ENCODE measurements around the gene YTHDF1.
"Not testable (repeated sequence)": the region's sequence is repeated elsewhere in the genome, so short reads cannot be mapped to it uniquely, and the experiment has no call there.

Gene YTHDF1

DNA sequence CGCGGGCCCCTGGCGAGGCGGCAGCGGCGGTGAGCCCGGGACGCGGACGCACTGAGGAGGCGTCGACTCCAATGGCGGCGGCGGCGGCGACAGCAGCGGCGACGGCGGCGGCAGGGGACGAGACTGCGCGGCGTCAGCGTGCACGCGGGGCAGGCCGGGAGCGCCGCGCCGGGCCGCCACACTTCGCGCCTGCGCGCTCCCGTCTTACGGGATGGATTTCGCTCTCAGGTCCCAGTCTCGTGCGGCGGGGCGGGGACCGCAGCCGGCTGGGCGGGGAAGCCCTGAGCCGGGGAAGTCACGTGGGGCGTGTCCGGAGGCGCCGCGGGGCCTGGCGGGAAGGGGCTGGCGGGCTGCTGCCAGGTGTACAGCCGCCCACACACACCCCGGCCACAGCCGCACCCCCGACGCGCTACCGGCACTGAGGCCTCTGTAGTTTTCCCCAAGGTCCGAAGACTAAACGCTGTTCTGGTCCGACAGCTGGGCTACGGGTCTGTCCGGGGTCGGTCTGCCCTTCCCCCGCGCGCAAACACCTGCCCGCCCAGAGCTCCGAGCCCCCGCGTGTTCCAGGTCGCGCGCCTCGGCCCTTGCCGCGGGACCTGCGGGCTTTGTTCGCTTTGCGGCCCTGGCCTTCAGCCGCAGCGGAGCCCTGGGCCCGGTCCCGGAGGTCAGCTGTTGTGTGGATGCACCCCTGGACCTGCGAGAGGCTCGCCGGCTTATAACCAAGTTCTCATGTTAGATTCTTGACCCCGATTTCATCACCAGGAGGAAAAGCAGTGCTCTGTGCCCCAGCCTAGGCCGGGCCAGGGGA is at the start of gene YTHDF1:
YTHDF1 (minus strand) TSS at position 91 of the 808 bp plus-strand sequence. CDS start 239 bp downstream, outside the sequence.
- peak; percentile 44 for DNase-seq (ENCODE audit: low read depth)

DNA sequence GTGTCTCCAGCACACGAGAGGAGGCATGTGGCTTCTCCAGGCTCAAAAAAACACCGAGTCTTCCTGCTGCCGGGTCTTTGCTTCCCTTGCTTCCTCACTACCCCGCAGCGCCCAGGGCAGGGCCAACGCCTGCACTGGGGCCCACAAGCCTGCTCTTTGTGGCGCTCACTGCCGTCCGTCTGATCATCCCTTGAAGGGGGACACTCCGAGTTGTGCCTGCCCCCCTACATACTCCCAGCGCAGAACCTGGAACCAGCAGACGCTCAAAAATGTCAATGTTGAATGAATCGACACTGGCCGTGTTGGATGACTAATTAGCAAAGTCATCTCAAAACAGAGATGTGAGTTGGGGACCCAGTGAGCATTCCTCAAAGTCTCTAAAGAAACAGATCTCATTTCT is 48.6 kb upstream of the YTHDF1 start:
- DNase-seq (ENCODE audit: low read depth): no peak

DNA sequence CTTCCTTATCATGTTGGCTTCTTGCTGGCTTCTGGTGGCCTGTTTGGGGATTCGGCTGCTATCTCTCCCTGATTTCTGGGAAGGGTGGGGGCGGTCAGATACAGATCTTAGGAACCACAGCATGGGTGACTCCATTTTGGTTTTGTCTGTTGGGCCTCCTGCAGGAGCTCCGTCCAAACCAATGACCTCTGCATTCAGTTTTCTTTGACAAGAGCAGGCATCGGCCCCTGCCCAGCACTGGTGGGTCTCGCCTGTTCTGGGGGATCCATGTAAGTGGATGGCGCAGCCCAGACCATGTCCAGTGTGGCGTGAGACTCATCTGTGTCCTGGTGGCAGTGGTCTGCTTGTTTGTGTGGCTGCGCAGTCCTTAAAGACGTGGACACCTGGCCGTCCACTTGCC is 48.1 kb upstream of the YTHDF1 start:
- no peak for DNase-seq (ENCODE audit: low read depth)

DNA sequence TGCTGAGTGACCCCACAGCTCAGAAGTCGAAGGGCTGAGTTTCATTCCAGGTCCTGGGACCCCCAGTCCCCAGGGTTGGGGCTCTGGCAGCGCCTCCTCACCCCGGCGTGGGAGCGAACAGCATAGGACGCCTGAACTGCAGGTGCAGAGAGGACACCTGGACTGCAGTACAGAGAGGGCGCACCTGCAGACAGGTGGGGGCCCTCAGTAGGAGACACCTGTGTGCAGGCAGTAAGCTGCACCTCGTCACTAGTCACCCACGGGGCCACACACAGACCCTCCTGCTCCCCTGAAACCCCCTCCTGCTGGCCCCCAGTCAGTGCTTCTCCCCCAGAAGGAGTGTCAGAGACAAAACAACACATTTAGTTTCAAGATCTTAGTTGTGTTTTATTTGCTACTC is 46.9 kb upstream of the YTHDF1 start:
- no peak for DNase-seq (ENCODE audit: low read depth)

DNA sequence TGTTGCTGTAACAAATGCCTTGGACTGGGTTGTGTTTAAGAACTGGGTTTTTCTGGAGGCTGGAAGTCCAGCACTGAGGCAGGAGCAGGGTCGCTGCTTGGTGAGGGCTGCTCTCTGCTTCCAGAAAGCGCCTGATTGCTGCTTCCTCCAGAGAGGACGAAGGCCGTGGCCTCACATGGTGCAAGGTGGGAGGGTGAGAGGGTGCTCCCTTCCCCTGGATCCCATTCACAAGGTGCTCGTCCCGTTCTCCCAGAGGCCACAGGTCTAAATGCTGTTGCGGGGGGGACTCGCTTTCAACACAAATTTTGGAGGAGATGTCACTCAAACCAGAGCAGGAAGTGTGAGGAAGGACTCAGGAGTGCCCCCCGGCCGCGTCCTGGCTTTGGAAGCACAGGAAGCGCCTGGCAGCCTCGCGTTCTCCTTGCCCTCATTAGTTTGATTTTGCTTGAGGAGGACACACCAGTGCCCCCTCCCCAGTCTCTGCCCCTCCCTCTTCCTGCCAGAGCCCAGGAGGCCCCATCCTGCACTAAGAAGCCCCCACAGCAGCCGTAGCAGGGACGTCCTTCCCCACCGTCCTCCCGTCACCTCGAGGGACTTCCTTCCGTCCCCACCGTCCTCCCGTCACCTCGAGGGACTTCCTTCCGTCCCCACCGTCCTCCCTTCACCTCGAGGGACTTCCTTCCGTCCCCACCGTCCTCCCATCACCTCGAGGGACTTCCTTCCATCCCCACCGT is 46.0 kb upstream of the YTHDF1 start:
- DNase-seq (ENCODE audit: low read depth): no peak

DNA sequence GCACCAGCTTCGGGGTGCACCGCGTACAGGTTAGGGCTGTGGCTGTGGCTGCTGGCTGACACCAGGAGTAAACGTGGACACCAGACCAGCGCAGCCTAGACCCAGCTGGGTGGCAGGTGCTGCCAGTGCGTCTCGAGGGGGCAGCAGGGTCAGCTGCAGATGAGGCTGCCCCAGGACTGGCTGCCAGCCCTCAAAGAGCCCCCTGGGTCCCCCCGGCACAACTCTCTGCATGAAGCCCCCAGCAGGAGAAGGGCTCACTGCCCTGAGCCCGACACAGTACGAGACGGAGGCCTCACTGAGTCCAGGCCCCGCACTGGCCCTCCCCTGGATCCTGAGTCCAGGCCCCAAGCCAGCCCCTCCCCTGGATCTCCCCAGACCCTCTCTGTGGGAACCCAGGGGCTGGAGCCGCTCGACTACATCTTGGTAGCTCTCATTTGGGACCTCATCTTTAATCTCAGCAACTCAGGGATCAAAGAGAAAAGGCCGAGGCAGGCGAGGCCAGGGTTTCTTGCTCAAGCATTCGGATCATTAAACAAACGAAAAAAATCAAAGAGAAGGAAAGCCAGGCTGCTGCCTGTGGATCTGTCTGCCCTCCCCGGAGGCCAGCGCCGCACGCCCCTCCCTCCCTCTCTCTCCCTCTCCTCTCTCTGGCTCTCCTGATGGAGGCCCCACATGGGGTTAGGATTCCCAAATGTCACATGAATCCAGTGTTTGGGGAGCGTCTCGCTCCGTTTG is 45.3 kb upstream of the YTHDF1 start:
- no peak for DNase-seq (ENCODE audit: low read depth)

DNA sequence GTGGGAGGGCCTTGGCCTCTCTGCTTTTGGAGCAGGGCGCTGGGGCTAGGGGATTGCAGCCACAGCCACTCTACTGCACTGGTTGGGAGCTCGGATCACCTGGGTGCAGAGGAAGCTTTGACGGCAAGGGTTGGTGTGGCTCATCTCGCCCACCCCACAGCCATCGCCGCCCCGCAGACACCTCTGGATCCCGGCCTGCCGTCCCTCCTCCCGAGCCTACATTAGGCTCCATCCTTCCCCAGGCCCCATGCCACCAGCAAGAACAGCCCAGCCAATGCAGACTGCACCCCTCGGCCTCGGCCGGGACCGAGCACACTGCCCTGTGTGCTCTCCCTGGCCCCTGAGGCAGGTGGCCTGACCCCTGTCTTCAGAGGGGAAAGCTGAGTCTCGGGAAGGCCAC is 44.6 kb upstream of the YTHDF1 start:
- no peak for DNase-seq (ENCODE audit: low read depth)

DNA sequence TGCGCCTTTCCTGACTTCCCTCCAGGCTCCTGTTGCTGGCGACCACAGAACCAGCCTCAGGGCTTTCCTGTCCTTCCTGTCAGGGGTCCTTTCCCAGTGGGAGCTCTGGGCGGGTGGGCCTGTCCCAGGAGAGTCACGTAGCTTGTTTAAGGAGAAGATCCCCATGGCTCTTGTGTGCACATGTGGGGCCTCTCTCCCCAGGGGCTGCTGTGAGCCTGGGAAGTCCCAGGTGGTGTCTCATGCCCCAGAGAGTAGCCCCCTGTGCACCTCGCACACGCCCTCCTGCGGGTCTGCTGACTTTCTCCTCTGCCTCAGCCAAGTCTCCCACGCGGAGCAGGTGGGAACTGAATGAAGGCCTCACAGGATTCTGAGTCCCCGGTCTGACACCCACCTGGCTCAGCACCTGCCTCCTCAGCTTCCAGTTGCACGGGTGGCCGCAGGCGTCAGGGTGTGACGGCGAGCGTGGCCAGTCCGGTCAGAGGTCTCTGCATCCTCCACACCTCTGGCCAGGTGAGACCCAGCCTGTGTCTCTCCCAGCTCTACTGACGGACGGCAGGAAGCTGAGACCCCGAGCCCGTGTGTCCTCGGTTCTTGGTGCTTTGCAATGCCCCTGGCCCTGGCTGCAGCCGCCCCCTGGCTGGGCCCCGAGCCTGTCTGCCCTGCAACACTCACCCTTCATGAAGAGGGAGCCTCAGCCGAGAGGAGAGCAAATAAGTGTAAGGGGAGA is 44.0 kb upstream of the YTHDF1 start:
- no peak for DNase-seq (ENCODE audit: low read depth)

DNA sequence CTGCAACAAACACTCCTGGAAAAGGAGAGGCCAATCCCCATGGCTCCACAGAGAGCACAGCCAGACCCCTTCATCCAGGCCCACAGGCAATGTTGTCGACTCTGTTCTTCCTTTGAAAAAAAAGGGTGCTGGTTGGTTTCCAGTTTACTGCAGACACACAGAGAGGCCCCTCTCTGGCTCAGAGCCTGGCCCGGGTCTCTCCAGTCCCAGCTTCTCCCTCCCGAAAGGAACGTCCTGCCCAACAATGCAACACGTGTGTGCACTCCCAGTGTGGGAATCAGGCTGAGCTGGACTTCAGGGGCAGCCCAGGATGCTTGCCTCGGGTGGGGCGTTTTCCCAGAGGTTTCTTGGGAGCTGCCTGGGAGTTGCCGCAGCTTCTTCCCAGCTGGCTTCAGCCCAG is 42.9 kb upstream of the YTHDF1 start:
- DNase-seq (ENCODE audit: low read depth): no peak

DNA sequence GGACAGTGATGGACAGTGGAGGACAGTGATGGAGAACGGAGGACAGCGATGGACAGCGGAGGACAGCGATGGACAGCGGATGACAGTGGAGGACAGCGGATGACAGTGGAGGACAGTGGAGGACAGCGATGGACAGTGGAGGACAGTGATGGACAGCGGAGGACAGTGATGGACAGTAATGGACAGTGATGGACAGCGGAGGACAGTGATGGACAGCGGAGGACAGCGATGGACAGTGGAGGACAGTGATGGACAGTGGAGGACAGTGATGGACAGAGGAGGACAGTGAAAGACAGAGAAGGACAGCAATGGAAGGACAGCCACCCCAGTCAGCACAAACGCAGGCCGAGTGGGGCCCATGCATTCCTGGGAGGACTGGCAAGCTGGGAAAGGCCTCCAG is 41.7 kb upstream of the YTHDF1 start:
- no peak for DNase-seq (ENCODE audit: low read depth)

DNA sequence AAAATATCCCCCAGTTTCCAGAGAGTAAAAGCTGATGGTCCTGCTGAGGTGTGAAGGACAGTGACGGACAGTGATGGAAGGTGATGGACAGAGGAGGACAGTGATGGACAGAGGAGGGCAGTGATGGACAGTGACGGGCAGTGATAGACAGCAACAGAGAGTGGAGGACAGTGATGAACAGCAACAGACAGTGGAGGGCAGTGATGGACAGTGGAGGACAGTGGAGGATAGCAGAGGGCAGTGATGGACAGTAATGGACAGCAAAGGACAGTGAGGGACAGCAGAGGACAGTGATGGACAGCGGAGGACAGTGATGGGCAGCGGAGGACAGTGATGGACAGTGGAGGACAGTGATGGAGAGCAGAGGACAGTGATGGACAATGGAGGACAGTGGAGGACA is 41.0 kb upstream of the YTHDF1 start:
- DNase-seq (ENCODE audit: low read depth): no peak

DNA sequence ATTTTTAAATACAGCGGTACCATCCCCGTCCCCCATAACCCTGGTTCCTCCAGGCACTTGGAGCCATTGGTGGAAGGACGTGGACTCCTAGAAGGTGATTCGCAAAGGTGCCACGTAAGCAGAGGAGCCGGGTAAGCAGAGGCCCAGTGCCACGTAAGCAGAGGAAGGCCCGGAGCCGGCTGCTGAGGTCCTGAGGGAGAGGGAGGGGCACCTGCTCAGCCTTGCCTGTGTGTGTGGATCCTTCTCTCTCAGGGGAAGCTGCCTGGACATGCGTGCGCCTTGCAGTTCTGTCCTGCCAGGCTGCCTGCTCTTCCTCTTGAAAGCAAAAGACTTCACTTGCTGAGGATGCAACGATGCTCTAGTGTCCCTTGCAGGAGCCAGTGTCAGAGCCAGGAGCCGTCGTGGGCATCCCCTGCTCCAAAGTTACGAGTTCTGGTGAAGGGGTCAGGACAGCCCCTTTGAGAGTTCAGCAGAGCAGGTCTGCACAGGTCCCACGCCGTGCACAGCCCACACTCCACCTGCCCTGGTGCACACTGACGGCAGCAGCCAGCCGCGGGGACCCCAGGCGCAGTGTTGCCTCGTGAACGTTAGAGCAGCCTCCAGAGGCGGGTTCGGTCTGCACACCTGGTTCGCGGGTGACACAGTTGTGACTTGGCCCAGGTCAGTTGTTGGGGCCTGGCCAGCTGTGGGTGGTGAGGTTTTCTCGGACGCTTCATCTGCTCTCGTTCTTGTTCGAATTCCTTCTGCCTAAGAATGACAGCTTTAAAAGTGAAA is 40.2 kb upstream of the YTHDF1 start:
- no peak for DNase-seq (ENCODE audit: low read depth)

DNA sequence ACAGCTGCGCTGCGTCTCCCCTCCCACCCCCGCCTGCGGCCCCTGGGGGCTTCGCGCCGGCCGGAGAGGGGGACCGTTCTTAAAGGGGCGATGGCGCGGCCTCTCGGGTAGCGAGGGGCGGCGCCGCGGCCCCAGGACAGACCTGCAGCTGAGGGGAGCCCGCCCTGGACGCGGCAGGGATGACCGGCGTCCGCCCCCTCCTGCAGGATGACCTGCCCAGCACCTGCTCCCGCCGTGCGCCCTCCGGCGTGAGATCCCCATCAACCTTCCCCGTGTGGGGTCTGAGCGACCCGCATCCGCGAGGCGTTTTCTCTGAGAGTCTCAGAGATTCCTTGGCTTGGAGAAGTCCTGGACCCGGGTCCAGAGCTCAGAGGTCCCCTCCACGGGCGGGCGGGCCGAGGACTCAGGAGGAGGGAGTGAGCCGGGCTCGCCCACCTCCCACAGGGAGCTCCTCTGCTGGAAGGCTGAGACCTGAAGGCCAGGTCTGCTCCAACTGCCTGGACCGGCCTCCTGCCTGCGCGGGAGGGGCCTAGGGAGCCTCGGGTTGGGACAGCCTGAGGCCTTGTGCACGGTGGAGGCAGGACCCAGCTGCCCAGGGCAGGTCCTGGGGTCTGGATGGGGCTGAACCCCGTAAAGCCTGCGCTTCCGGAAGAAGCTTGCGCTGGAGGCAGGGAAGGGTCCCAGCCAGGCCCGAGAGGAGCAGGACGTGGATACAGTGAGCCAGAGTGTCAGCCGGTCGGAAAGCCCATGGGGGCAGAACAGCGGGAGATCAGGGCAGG is 38.9 kb upstream of the YTHDF1 start:
- DNase-seq (ENCODE audit: low read depth): no peak

DNA sequence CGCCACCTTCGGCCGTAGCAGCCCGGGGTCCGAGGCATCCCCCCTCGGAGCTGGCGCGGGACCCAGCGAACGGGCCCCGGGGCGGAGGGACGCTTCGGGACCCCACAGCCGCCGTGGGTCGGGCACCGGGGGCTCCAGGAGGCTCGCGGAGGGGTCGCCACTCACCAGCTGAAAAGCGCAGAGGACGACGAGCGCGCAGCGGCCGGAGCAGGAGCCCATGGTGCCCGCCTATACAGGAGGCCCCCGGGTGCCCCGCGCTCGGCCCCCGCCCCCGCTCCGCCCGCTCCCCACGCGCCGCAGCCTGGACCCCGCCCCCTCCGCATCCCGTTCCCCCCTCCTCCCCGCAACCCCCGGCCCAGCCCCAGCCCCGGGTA is 38.3 kb upstream of the YTHDF1 start, which contains the start of gene NKAIN4:
NKAIN4 (minus strand) TSS at position 232 of the 374 bp plus-strand sequence; CDS start at position 219, 13 bp downstream.
- DNase-seq (ENCODE audit: low read depth): no peak

DNA sequence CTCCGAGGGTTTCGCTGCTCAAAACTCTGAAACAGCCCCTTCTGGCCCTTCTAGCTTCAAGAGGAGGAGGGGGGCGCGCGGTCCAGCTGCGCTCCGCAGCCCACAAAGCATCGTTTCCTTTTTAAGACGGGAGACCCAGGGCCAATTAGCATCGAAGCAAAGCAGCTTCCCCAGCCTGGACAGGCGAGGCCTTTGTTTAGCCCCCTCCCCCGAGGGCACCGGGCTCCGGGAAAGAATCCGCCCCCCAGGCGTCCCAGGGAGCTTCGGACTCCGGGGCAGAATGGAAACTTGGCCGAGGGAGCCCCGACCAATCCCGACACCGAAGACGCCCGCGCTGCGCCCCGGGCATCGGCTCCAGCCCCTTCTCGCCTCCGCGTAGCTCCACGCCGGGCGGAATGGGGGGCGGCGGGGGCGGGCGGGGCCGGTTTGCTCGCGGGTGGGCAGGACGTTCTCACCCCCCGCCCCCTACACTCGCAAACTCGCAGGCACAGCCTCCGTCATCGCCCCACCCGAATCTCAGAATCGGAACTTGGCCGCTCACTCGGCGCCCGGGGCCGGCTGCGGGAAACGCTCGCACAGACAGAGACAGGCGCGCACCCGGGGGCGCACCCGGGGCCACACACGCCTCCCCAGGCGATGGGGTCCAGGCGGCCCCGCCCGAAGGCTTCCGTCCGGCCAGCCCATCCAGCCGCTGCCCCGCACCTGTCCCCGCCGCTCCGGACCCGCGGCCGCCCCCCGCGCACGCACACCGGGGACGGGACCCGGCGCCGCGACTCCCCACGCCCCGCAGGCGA is 37.7 kb upstream of the YTHDF1 start:
- DNase-seq (ENCODE audit: low read depth): no peak

DNA sequence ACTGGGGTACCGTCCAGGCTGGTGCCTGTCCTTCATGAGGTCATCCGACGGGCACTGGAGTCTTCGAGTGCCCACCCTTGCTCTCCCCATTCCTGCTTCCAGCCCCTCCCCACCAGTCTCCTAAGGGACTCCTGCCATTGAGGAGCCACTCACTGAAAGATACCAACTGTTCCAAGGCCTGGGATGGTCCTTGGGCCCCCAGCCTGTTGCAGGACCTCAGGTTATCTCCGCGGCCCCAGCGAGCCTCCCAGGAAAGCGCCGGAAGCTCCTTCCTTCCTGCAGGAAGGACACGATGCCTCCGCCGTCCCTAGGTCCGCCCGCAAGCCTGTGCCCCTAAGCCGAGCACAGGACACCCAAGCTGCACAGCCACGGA is 37.1 kb upstream of the YTHDF1 start:
- no peak for DNase-seq (ENCODE audit: low read depth)

DNA sequence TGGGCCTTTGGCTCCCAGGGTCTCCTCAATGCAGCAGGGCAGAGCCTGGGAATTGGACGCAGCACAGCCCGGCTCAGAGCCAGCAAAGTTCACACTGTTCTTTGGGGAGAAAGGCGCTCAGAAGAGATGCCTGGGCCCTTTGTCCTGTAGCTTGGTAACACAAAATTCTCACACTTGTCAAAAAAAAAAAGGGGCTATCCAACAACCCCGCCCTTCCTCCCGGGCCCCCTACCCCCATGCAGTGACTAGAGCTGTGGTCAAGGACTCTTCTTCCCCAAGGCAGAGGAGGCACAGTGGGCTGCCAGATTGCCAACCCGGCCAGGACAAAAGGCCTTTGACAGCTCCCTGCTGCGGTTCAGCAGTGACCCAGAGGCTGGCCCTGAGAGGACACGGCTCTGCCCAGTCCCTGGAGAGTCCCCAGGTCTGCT is 36.4 kb upstream of the YTHDF1 start:
- DNase-seq (ENCODE audit: low read depth): no peak

DNA sequence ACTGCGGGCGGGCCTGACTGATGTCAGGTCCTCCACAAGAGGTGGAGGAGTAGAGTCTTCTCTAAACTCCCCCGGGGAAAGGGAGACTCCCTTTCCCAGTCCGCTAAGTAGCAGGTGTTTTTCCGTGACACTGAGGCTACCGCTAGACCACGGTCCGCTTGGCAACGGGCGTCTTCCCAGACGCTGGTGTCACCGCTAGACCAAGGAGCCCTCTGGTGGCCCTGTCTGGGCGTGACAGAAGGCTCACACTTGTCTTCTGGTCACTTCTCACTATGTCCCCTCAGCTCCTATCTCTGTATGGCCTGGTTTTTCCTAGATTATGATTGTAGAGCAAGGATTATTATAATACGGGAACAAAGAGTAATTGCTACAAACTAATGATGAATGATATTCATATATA is 35.4 kb upstream of the YTHDF1 start:
- not testable (repeated sequence) for DNase-seq (ENCODE audit: low read depth)

DNA sequence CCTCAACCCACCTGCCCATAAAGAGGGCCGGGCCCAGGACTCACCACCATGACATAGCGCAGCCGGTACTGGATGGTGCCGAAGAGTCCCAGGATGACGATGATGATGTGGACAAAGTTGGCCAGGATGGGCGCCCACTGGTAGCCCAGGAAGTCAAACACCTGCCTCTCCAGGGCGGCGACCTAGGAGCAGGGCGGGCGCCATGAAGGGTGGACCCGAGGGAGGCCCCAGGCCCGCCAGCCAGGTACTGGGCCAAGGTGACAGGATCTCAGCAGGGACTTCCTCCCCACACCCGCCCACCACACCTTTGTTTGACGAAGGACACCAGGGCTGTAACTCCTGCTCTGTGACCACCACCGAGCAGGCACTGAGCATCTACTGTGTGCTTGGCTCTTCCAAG is 34.0 kb upstream of the YTHDF1 start:
- DNase-seq (ENCODE audit: low read depth): no peak
